Prostate gland (tissue), 2 donors: ENCODE results near the gene HMOX1.

ENCODE experiments used
- POLR2A ChIP-seq: fragments of 450-650 bp; IDR thresholded peaks from one replicate; pipeline ENCODE4 v1.6.1; 2016; ENCODE audit warnings: antibody characterized with exemption, mild to moderate bottlenecking
- POLR2AphosphoS5 ChIP-seq: sonication (generic); formaldehyde crosslinking; IDR thresholded peaks from one replicate; pipeline ENCODE4 v1.6.1; 2017; ENCODE audit warnings: antibody characterized with exemption
- TF ChIP-seq, protein P1 (sequence below), 4 experiments: fragments of 200-600 bp in 2 of 4; fragments of 450-650 bp in 2 of 4; sonication (generic) in 2 of 4; IDR thresholded peaks; 1 replicate in 3 of 4; 2 replicates in 1 of 4; pipeline ENCODE4 v1.5.1; 2016 to 2019; ENCODE audit warnings: antibody characterized with exemption in 4 of 4, mild to moderate bottlenecking in 2 of 4, moderate library complexity in 2 of 4

DNA sequence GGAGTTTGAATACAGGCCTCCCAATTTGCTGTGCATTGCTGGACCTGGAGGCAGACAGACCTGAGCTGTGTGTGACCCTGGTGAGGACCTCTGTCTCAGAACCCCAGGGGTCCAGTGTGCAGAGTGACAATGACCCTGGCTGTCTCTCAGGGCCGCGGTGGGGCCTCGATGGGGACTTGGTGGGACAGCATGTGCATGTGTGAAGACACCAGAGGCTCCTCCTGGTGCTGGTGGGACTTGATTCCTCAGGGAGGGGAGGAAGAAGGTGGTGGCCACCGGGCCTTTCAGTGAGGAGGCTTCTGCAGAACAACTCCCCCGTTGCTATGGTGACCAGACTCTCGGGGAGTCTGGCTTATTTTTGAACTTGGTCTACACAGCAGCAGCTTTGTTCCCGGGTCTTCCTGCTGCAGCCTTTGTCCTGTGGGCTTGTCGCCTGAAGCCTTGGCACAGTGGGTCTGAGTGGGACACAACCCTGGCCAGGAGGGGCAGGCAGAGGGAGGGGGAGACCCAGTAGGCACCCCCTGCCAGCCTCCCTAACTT lies 54.4 kb downstream of the HMOX1 start:
- TF ChIP-seq, protein P1, sequence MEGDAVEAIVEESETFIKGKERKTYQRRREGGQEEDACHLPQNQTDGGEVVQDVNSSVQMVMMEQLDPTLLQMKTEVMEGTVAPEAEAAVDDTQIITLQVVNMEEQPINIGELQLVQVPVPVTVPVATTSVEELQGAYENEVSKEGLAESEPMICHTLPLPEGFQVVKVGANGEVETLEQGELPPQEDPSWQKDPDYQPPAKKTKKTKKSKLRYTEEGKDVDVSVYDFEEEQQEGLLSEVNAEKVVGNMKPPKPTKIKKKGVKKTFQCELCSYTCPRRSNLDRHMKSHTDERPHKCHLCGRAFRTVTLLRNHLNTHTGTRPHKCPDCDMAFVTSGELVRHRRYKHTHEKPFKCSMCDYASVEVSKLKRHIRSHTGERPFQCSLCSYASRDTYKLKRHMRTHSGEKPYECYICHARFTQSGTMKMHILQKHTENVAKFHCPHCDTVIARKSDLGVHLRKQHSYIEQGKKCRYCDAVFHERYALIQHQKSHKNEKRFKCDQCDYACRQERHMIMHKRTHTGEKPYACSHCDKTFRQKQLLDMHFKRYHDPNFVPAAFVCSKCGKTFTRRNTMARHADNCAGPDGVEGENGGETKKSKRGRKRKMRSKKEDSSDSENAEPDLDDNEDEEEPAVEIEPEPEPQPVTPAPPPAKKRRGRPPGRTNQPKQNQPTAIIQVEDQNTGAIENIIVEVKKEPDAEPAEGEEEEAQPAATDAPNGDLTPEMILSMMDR (IDR thresholded peaks at IDR 0.05) = no peak
- TF ChIP-seq POLR2A = no peak
- TF ChIP-seq POLR2AphosphoS5 = no peak
